ENCODE results near the gene LAMB2.

LAMB2 gene

DNA sequence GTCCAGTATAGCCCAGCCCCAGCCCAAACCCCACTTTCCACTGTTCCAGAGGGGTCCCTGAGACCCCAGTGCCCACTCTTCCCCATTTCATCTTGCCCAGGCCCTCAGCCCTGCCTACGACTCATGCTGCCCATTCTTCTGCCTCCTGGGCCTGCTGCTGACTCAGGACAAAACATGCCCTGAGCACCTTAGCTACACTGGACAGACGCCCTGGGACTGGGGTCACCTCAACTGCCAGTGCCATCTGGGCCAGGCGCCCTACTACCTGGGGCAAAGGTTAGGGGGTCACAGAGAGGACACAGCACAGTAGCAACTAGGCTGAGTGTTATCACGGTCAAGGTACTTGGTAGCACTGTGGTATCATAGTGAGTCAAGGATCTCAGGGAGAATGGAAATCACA is 2.6 kb upstream of the LAMB2 start:
- H3K4me3 ChIP-seq (ENCODE audit: low read depth, low read length), result no peak overlapping the region
- TF ChIP-seq, protein P1, sequence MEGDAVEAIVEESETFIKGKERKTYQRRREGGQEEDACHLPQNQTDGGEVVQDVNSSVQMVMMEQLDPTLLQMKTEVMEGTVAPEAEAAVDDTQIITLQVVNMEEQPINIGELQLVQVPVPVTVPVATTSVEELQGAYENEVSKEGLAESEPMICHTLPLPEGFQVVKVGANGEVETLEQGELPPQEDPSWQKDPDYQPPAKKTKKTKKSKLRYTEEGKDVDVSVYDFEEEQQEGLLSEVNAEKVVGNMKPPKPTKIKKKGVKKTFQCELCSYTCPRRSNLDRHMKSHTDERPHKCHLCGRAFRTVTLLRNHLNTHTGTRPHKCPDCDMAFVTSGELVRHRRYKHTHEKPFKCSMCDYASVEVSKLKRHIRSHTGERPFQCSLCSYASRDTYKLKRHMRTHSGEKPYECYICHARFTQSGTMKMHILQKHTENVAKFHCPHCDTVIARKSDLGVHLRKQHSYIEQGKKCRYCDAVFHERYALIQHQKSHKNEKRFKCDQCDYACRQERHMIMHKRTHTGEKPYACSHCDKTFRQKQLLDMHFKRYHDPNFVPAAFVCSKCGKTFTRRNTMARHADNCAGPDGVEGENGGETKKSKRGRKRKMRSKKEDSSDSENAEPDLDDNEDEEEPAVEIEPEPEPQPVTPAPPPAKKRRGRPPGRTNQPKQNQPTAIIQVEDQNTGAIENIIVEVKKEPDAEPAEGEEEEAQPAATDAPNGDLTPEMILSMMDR (IDR thresholded peaks at IDR 0.05; ENCODE audit: borderline replicate concordance, insufficient read depth, low read depth, low read length), result no peak

DNA sequence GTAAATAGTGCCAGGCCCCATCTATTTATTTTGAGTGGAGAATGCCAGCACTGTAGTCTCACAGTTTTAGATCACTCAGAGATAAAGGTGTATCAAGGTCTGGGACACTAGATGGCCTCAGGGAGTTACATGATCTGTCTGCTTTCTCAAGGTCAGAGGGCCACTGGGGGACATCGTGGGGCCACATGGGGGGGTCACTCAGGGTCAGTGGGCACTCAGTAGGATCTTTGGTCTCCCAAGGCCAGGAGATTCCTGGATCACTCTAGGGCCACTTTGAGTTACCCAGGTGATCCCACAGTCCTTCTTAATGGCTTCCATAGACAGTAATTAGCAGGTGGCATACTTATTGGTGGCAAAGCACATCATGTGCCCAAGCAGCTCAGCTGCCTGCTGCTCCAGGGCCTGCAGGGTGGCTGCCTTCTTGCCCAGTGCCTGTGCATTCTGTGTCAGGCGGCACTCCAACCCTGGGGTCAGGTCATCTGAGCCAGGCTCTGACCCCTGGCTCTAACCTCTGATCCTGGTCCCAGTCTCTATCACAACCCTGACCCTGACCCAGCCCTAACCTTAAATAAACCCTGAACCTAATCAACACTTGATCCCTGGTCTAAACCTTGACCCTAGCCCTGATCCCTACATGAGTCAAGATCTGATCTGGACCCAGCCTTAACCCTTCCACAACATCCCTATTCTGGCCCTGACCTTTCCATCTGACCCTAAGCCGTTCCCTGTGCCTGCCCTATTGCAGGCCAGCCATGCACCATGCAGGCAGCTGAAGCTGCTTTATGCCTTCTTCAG is 1.8 kb upstream of the LAMB2 start:
- no peak overlapping the region for H3K4me3 ChIP-seq (ENCODE audit: low read depth, low read length)
- TF ChIP-seq, protein P1 (IDR thresholded peaks at IDR 0.05; ENCODE audit: borderline replicate concordance, insufficient read depth, low read depth, low read length), result no peak

DNA sequence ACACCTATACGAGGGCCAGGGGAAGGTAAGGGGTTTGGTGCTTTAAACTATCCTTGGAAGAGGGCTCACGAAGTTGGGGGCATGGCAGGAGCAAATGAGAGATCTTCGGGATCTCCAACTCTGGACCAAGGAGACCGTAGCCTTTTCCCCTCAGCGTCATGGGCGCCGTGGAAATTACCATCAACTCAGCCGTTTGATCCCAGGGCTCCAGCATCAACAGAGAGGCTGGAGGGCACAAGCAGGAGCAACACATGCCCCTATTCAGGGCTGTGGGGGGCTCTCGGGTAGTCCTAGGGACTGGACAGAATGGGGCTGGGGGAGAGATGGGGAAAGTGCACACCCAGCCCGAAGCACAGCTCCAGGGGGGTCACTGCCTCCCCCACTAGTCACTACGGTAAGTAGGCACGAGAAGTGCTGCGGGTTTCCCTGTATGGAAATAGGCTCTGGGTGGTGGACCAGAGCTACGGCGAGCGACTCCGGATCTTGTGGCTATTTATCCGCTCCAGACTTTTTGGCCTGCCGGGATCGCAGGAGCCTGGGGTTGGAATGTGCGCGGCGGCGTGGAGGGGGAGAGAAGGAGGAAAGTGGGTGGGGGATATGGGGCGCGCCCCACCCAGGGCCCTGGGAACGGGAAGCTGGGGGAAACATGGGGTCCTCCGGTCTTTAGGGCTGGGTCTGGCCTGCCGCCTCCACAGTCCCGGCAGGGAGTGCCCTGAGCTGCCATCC is 539 bp upstream of the LAMB2 start:
- TF ChIP-seq, protein P1 (IDR thresholded peaks at IDR 0.05; ENCODE audit: borderline replicate concordance, insufficient read depth, low read depth, low read length), result no peak
- H3K4me3 ChIP-seq (ENCODE audit: low read depth, low read length), result no peak overlapping the region

DNA sequence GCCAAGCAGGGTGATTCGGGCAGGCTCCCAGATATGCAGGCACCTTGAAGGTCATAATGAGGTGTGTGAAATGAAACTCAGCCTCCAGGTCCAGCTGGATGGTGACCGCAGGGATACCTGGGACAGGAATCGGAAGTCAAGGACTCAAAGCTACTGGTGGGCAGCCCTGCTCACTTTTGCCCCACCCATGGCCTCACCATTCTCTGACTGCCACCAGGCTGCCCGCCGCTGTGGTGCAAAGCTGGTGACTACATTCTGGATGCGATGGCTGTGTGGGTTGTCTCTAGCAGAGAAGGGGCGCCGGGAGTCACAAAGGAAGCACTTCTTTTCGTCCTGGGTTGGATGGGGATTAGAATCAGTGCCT is 795 bp downstream of the LAMB2 start:
- TF ChIP-seq, protein P1 (IDR thresholded peaks at IDR 0.05; ENCODE audit: borderline replicate concordance, insufficient read depth, low read depth, low read length), result no peak
- H3K4me3 ChIP-seq (ENCODE audit: low read depth, low read length), result no peak overlapping the region

DNA sequence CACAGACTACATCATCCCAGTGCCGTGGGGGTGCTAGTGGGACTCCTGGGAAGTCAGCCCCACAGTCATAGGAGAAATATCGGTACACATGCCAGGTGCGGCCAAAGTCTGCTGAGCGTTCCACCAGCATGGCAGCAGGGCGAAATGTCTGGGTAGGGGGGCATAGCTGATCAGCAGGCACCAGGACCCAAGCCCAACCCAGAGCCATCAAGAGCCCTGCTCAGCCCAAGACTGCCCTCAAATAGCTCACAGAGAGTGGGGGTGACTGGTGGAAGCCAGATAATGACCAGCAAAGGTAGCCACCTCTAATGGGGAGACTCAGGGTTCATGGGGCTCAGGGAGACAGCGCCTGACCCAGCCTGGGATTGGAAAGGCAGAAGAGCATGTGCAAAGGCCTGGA is 1.3 kb downstream of the LAMB2 start:
- H3K4me3 ChIP-seq (ENCODE audit: low read depth, low read length), result no peak overlapping the region
- TF ChIP-seq, protein P1 (IDR thresholded peaks at IDR 0.05; ENCODE audit: borderline replicate concordance, insufficient read depth, low read depth, low read length), result no peak

DNA sequence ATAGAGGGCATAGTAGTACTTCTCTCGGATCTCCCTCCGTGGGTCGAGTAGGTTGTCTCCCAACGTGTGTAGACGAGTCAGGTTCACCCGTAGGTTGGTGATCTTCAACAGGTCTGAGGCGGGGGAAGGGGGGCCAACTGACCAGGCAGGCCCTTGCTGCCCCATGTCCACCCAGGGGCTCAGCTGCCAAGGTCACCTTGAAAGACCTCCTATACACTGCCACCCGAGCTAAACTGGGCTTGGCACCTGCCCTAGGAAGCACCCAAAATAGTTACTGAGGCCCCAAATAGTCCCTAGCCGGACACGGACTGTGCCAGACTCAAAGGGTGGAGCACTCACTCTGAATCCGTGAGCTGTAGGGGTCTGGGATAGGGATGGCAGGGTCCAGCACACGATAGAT is 1.8 kb downstream of the LAMB2 start:
- TF ChIP-seq, protein P1 (IDR thresholded peaks at IDR 0.05; ENCODE audit: borderline replicate concordance, insufficient read depth, low read depth, low read length), result no peak
- no peak overlapping the region for H3K4me3 ChIP-seq (ENCODE audit: low read depth, low read length)
